HEK293T (cell line): ENCODE data around the gene DUS3L.

Experiments
- ELF4 ChIP-seq: fragments of 450-650 bp; IDR thresholded peaks from 2 replicates; pipeline ENCODE4 v1.6.1; 2017; ENCODE audit warnings: antibody characterized with exemption
- HDGF ChIP-seq: fragments of 450-650 bp; IDR thresholded peaks from 2 replicates; pipeline ENCODE4 v1.6.1; 2017; ENCODE audit warnings: antibody characterized with exemption, borderline replicate concordance
- SUZ12 ChIP-seq: fragments of 450-650 bp; IDR thresholded peaks from 2 replicates; pipeline ENCODE4 v1.6.1; 2016; ENCODE audit warnings: mild to moderate bottlenecking
- TARDBP ChIP-seq: fragments of 450-650 bp; IDR thresholded peaks from 2 replicates; pipeline ENCODE4 v1.6.1; 2016

DNA sequence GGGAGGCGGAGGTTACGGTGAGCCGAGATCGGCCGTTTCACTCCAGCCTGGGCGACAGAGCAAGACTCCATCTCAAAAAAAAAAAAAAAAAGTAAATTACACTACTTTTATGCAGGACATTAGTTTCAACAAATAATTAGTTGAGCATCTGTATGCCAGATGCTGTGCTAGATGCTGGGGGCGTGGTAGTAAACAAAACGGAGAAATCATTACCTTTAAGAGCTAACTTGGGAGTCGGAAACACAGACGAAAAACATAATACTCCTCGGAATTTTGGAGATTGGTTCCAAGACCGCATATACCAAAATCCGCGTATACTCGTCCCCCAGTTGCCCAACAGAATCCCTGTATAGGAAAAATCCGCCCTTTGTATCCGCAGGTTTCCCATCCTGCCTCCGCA is 1.3 kb upstream of the DUS3L start:
- TF ChIP-seq TARDBP (no peak), SUZ12 (no peak), HDGF (no peak), ELF4 (no peak)
